ENCODE measurements around the gene ADAMTS4.
A peak's percentile ranks its signal among the peaks of the same experiment; 100 is the strongest.
"Not testable (repeated sequence)": the region's sequence is repeated elsewhere in the genome, so short reads cannot be mapped to it uniquely, and the experiment has no call there.

ADAMTS4 gene, protein sequence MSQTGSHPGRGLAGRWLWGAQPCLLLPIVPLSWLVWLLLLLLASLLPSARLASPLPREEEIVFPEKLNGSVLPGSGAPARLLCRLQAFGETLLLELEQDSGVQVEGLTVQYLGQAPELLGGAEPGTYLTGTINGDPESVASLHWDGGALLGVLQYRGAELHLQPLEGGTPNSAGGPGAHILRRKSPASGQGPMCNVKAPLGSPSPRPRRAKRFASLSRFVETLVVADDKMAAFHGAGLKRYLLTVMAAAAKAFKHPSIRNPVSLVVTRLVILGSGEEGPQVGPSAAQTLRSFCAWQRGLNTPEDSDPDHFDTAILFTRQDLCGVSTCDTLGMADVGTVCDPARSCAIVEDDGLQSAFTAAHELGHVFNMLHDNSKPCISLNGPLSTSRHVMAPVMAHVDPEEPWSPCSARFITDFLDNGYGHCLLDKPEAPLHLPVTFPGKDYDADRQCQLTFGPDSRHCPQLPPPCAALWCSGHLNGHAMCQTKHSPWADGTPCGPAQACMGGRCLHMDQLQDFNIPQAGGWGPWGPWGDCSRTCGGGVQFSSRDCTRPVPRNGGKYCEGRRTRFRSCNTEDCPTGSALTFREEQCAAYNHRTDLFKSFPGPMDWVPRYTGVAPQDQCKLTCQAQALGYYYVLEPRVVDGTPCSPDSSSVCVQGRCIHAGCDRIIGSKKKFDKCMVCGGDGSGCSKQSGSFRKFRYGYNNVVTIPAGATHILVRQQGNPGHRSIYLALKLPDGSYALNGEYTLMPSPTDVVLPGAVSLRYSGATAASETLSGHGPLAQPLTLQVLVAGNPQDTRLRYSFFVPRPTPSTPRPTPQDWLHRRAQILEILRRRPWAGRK

DNA sequence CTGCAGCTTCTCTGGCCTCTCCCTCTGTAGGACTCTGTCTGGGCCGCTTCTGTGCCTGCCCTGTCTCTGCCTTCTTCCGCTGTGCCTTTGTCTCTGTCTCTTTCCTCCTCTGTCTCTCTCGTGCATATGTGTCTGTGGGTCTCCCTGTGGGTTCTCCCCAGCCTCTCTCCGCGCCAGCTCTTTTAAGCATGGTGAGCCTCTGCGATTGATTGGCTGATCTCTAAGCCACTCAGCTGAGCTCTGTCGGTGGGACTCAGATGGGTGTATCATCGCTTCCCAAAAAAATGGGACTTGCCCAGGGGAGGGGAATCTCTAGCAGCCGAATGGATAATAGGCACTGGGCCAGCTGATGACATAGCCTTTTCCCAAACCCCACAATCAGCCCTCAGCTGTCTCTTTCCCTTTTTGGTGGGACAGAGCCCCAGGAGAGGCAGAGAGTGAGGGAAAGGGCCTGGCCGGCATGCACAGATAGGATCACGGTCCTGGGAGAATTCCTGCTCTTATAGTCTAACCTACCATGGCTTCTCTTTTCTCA is at the start of gene ADAMTS4:
Gene ADAMTS4 (minus strand): TSS at position 158 of the 535 bp plus-strand sequence. CDS start 427 bp downstream, outside the sequence.
- DNase-seq, result no peak

DNA sequence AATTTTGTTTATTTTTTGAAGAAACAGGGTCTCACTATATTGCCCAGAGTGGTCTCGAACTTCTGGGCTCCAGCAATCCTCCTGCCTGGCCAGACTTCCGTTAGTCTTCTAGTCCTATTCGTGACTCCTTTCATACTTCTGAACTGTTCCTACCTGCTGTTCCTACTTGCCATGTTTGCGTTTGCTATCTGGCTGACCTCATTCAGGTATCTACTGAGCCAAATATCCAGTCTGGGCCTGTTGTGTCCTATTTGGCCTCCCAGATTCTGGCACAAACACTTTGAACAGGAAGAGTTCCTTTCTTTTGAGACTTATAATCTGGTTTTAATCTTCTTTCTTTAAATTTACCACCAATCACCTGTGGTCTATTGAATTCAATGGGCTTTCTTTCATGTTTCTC is 46.0 kb upstream of the ADAMTS4 start:
- DNase-seq, result no peak

DNA sequence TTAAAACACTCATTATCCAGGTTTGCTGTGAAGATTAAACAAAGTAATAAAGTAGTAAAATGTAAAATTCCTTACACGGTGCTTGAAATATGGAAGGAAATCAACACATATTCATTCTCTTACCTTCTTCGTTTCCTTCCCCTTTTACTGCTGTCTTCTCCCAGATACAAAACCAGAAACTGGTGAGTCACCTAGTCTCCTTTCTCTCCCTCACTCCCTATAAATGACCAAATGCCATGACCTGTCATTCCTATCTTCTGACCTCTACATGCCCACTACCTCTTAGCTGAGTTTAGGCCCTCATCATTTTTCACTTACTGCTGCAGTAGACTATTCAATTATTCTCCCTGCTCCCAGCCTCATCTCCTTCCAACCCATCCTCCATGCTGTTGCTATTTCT is 43.5 kb upstream of the ADAMTS4 start:
- no peak for DNase-seq

DNA sequence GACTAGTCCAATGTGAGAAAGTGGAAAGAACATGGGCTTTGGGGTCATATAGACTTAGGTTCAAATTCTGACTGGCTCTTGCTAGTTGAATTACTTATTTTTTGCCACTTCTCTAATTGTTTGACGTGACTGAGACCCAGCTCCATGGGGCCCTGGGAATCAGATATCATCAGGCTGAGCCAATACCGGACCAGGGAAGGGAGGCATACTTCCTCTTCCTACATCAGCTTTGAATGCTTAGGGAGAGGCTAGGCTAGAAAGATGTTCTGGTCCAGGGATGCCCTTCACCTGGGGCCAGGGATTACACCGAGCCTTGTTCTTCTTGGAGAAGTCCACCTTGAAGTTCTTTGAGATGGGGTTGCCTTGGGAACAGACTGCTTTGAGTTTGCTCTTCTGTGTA is 42.8 kb upstream of the ADAMTS4 start:
- no peak for DNase-seq

DNA sequence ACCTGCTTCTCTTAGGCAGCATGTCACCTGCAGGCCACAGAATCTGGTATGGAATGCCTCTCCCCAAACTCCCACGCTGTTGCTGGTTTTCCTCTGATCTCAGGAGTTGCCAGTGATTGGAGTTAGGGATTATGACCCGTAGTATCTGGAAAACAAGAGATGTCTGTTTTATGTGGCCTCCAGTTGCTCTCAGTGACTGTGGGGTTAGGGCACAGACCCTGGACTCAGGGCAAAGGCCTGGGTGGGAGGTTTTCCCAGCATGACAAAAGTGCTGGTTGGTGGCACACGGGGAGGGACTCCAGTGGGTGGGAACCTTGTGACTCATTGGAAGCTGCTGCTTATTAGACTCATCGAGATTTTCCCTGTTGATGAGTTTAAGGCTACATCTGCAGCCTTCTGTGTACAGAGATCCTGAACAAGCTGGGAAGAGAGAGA is 39.2 kb upstream of the ADAMTS4 start, which contains the start of gene NR1I3:
Gene NR1I3 (minus strand): TSS at position 165 of the 435 bp plus-strand sequence. CDS start 1,638 bp downstream, outside the sequence.
- DNase-seq, result no peak

DNA sequence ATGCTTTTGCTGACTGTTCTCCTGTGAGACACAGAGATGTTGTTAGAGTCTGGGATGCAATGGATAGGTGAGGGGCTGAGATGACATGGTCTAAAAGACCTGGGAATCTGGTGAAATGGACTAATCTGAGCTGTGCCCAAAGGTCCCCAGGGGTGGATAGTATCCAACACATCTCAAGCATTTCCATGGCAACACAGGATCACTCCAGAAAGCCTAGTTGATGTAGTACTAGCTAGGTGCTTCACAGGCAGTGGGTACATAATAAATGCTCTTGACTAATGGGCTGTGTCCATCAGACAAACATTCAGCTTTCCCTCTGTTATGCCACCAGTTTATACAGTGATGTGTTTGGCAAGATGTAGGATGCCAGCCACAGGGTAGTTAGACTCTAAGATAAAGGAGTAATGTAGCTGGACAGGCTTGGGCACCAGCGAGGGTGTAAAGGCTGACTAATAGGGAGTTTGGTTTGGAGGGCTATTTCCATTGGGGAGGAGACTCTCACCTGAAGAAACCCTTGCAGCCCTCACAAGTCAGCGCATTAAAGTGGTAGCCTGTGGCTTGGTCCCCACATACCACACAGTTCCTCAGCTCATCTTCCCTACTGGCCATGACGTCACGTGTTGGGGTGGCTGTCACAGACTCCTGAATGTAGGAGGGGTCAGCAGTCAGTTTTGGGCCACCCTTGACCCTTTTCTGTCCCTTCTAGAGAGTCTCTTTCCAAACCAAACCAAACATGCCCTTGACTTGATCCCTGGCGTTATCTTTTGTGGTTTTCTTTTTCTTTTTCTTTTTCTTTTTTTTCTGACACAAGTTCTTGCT is 37.3 kb upstream of the ADAMTS4 start:
- no peak for DNase-seq

DNA sequence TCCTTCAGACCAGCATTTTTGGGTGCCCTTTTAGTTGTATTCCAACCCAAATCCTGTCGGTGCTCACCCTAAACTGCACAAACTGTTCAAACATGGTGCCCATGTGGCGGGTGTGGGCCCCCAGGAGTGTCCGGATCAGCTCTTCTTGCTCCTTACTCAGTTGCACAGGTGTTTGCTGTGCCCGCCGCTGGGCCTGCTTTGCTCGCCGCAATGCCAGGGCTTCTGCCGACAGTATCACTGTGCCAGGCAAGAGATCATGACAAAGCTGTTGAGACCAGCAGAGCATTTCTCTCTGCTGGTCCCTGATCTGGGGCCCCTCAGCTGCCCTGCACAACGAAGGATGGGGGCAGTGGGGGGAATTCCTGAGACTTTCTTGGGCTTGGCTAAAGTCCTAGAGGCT is 34.2 kb upstream of the ADAMTS4 start:
- DNase-seq, result no peak

DNA sequence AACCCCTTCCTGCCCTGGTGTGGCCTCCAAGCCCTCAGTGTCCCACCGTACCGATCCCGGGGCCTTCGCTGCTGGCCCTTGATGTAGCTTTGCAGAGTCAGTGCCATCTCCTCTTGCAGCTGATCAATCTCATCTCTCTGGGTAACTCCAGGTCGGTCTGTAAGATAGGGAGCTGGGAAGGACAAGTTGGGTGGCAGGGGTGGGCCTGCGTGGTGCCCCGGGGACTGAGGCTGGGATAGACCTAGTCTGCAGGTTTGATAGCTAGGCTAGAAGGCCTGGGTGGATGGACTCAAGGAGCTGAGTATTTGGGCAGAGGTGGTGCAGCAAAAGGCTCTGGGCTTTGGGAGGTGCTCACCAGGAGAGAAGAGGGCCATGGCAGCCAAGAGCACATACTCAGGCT is 31.9 kb upstream of the ADAMTS4 start:
- DNase-seq, result no peak

DNA sequence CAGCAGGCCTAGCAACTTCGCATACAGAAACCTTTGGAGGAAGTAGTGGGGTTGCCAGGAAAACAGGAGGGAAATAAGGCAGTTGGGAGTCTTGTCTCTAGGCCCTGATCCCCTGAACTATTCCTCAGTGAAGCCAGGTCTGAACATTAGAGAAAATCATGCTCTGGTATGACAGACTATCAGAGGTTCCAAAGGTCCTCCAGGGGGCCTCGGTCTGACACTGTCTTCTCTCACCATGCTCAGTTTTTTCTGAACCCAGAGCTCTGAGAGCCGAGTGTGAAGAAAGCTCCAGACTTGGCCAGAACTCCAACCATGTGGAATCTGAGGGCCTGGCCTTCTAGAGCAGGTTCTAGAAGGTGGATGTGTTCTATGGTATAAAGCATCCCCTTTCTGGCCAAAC is 31.0 kb upstream of the ADAMTS4 start:
- no peak for DNase-seq

DNA sequence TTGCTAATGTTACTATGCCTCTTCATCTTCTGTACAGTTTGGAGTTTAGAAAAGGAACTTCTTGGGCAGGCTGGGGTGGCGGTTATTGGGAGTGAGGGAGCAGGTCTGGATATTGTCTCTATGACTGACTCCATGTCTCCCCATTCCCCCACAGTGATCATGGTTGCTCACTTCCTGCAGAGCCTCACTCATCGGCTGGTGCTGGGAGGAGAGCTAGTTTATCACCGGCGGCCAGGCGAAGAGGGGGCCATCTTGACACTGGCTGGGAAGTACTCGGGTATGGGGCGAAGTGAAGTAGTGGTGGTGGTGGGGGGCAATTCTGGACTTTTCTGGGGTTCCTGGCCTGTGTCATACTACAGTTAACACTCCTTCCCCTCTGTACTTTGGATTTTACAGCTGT is 29.2 kb upstream of the ADAMTS4 start:
- DNase-seq, result no peak

DNA sequence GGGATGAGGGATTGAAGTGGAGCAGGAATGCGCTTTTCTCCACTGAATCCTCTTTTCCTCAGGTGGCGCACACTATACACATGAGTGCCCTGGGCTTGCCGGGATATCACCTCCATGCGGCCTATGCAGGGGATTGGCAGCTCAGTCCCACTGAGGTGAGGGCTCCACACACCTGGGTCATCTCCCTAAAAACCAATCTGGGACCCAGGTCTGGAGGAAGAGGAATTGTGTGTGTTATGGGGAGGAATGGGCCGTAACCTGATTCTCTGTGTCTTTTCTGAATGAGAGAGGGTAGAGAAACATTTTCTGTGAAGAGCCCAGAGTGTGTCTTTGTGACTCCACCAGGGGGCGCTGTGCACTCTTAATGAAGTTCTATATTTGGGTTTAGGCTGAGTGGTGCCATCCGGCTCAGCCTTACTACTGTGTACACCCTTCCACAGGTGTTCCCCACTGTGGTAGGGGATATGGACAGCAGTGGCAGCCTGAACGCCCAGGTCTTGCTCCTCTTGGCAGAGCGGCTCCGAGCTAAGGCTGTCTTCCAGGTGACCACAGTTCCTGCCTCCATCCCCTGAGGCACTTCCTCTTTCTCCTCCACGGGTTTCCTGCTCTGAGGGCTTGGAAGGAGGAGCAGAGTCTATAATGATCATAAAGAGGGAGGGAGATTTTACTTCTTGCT is 28.5 kb upstream of the ADAMTS4 start:
- peak; percentile 79 to 89 (median 88) for DNase-seq

DNA sequence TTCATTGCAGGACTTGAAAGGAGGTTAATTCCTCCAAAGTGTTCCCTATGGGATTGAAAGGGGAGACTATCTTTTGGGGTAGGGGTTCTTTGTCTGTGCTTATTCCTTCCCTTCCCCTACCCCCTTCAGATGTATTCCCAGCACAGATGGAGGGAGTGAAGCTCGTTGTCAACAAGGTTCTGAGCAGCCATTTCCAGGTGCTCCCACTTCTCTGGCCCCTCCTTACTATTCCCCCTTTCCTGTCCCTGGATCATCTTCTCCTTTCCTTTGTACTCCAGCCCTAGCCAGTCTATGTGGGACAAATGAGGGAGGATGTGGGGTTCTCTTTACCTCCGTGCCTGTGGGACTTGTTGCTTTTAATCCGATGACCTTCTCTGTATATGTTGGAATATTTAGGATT is 27.9 kb upstream of the ADAMTS4 start:
- no peak for DNase-seq

DNA sequence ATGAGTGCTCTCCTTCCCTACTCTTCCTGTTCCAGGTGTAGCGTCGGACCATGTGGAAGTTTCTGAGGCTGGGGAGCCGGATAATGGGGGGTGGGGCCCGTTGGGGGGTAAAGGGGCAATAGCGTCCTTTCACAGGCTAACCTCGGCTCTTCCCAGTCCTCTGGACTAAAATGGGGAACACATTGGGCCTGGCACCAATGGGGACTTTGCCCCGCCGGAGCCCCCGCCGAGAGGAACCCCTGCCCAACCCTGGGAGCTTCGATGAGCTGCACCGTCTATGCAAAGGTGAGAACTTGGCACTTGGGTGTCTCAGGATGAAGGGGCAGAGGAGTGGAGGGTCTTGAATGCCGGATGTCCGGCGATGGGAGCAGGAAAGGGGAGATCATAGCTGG is 27.5 kb upstream of the ADAMTS4 start:
- no peak for DNase-seq

DNA sequence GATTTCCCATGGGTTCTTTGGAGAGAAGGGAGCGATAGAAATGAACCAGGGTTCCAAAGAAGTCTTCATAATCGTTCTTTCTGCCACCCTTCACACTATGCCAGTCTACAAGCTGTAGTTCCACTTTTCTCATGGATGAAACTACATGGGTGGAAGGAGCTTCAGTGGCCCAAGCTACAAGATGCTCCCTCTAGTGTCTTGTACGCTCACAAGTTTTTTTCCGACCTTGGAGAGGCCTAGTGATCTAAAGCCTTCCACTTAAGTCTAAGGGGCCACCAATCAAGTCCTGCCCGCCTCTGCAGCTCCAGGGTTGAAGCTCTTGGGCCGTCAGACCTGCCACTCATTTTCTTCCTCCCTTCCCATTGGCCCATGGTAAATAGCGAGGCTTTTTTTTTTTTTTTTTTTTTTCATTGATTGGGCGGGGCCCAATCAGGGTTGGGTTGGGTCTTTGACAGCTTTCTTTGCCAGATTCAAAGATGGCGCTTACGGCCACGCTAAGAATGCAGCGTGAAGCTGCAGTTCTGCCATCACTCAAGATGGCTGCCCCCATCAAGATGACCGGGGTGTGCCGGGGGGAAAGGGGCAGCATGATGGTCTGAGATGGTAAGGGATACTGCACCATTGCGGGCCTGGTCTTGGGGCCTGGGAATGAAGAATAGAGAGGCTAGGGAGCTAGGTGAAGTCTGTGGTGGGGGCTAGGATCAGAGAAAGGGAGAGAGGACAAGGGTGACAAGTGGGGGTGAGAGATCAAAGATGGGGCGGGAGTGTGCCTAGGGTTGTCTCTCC is 26.9 kb upstream of the ADAMTS4 start, which contains the start of gene TOMM40L:
Gene TOMM40L (plus strand): TSS at position 527 of the 786 bp plus-strand sequence. CDS start 430 bp downstream, outside the sequence.
- DNase-seq, result peak; percentile 54 to 79 (median 73)

DNA sequence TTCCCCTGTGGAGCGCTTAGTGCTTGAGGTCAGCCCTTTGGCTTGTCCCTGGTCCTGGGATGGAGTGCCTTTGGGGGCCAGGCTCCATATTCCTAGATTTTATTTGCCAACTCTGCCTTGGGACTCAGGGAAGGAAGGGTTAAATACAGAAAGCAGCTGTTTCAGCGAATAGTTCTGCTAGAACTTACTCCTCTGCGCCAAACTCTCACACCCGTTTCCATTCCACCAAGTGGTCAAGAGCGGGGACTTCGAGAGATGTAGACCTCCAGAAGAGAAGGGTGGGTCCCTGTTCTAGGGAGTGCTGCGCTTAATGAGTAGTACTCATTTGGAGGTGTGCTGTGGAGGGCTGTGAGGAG is 26.3 kb upstream of the ADAMTS4 start:
- DNase-seq, result no peak

DNA sequence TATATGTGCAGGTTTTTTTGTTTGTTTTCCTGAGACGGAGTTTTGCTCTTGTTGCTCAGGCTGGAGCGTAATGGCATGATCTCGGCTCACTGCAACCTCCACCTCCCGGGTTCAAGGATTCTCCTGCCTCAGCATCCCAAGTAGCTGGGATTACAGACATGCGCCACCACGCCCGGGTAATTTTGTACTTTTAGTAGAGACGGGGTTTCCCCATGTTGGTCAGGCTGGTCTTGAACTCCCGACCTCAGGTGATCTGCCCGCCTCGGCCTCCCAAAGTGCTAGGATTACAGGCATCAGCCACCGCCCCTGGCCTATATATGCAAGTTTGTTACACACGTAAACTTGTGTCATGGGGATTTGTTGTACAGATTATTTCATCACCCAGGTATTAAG is 25.8 kb upstream of the ADAMTS4 start:
- not testable (repeated sequence) for DNase-seq

DNA sequence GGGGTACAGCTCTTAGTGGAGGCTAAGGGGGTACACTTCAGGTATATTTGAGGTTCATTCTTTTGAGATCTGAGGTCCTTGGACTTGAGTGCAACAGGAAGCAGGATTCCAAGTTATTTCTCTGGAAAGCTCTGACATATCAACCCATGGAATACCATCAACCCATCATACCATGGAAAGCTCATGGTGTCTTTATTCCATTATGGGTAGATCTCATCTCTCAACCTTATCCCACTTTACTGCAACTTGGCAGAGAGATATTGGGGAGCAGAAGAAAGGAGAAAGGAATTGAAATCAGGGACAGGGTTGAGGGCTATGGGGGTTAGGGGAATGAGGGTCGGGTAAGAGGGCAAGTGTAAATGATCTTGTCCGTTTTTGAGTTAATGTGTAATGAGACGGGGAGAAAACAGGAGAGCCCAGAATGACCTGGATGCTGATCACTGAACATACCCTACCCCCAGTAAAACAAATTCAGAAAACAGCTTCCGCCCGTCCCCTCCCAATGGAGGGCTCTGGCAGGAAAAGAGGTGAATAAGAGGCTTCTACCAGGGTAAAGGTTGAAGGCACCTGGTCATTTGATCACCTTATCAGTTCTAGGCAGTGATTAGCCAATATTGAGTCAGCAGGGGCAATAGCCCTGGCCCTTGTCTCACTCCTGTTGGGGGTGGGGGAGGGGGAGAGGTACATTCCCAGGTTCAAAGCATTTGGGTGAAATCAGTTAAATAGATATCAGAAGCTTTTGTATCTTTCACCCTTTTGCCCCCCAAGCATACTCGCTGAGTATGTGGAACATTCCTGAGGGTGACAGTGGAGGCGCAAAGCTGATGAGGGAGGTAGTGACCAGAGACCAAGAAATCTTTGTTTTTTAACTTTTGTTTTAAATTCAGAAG is 25.2 kb upstream of the ADAMTS4 start:
- no peak for DNase-seq

DNA sequence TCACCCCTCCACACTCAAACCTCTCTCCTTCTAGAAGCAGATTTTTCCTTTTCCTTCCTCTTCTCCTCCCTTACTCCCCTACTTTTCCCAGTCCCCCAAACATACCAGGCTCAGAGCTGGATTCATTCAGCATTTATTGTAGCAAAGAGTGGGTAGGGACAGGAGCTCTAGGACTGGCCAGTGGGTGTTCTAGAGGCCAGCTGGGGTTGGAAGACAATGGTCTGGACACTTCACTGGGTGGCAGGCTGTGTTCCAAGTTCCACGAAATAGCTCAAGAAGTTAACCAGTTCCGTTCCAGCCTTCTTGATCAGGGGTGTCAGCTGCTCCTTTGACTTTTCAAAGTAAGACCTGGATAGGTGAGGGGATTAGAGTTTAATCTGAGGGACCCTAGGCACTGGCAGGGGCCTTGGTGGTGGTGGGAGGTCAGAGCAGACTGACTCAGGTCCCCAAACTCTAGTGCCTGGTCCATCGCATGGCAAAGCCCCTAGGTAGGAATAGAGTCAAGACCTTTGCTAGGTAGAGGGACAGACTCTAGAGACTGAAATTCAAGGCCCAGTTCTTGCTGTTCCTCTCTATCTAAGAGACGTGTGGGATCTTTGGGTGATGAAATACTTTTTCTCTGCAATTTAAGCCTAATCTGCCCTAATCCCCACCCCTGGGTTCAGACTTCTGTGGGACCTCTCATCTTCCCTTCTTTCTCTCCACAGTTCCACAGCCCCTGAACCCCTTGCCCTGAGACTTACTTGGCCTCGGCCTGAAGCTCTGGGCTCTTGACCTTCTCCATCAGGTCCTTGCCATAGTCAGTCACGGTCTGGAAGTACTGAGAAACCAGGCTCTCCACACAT is 23.5 kb upstream of the ADAMTS4 start:
- no peak for DNase-seq

DNA sequence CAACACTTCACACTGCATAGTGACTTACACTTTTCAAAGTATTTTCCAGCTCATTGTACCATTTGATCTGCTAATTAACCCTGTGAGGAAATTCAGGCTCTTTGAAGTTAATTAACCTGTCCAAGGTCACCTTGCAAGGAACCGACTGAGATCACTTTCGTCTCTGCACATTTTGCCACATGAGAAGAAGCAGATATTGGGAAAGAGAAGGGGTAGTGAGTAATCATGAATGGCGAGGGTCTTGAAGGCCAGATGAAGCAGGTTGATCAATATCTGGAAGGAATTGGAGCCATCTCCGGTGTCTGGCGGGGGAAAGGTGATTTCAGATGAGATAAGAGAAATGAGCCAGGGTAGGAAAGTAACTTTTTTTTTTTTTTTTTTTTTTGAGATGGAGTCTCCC is 21.1 kb upstream of the ADAMTS4 start:
- no peak for DNase-seq

Measured in activated naive CD4-positive, alpha-beta T cell (primary cell).